ENCODE results near the gene MARCHF6.

Gene MARCHF6

DNA sequence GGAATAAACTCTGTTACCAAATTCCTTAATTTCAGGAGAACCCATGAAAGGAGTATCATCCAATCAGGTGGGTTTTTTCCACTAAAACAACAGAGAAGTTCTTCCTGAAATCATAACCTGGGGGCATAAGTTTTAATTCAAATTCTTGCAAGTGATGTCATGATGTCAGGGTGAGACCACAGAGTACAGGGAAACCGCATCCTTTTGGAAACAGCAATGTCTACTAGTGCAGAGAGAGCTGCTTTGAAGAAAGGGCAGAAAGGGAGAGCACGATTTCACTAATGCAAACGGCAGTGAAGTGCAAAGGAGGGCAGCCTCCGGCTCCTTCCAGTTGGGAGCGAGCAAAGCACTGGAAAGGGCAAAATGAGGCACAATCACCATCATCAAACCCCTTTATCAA, 25.2 kb upstream of the MARCHF6 start:
- no peak for DNase-seq (ENCODE audit: extremely low read depth, low read depth)
- TF ChIP-seq, protein P1, sequence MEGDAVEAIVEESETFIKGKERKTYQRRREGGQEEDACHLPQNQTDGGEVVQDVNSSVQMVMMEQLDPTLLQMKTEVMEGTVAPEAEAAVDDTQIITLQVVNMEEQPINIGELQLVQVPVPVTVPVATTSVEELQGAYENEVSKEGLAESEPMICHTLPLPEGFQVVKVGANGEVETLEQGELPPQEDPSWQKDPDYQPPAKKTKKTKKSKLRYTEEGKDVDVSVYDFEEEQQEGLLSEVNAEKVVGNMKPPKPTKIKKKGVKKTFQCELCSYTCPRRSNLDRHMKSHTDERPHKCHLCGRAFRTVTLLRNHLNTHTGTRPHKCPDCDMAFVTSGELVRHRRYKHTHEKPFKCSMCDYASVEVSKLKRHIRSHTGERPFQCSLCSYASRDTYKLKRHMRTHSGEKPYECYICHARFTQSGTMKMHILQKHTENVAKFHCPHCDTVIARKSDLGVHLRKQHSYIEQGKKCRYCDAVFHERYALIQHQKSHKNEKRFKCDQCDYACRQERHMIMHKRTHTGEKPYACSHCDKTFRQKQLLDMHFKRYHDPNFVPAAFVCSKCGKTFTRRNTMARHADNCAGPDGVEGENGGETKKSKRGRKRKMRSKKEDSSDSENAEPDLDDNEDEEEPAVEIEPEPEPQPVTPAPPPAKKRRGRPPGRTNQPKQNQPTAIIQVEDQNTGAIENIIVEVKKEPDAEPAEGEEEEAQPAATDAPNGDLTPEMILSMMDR (IDR thresholded peaks at IDR 0.05; ENCODE audit: low read depth, low read length) = no peak

DNA sequence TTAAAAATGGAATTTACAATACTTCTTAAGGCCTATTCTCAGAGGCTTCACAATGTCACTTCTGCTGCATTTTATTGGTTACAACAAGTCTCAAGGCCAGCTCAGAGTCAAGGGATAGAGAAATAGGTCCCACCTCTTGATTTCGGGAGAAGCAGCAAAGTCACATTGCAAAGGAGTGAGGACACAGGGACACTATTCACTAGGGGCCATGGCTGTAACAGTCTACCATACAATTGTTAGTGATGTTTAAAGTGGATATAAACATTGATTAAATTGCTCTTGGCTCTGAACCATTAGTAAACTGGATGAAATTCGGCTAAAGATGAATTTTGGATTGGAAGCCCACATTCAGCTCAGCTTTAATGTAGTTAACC, 24.1 kb upstream of the MARCHF6 start:
- TF ChIP-seq, protein P1 (IDR thresholded peaks at IDR 0.05; ENCODE audit: low read depth, low read length) = no peak
- no peak for DNase-seq (ENCODE audit: extremely low read depth, low read depth)

DNA sequence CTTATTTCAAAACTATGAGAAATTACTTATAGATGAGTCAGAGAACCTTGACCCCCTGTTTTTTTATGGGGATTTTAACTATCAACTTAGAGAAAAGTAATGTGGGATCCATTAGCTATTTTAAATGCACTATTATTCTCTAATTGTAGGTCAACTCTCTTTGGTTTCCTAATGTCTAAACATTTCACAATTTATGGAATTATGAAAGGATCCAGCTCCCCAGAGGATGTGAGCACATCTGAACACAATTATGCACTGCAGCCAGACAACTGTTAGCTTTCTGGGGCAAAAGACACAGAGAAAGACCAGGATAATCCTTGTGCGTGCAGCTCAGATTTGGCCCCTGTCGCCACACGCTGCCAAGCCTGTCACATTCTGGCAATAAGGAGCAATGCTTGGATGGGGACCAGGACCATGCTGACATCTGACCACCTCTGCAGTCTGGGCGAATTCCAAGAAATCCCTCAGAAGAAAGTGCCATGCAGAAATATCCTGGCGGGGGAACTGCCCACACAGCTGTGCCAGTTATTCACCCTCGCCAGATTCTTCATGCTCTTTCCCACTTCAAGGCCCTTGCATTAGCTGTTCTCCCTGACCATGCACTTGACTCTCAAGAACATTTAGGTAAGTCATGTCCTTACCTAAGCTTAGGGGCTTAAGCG, 23.5 kb upstream of the MARCHF6 start:
- DNase-seq (ENCODE audit: extremely low read depth, low read depth) = peak; percentile 89

DNA sequence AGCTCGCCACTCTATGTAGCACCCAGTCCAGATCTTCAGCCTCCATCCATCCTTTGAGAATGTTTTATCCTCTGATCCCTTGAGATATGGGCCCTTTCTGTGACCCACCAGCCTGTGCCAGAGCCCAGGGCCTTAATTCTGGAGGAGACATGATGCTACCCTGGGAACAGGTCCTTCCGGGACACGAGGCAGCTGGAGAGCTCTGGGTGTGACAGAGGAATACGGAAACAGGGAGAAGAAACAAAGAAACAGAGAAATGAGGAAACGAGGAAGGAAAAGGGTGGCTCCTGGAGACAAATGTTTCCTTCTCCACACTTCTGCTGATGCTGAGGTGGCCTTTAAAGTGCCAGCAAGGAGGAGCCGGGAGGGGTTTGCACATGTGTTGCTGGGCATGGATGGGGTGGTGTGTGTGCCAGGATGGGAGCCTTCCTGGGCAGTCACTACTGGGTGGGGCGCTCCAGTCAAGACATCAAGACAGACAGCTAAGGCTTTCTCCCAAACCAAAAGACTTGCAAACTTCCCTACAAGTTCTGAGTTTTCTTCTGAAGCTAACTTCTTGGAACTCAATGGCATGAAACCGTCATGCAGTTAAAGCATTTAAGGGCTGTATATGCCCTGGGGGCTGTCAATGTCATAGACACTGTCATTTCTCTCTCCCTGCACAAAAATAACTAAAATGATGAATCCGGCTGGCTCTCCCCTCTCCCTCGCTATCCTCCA, 22.8 kb upstream of the MARCHF6 start:
- TF ChIP-seq, protein P1 (IDR thresholded peaks at IDR 0.05; ENCODE audit: low read depth, low read length) = no peak
- no peak for DNase-seq (ENCODE audit: extremely low read depth, low read depth)

More for the DNA sequence above, 23.5 kb upstream of the MARCHF6 start:
- TF ChIP-seq, protein P1 (IDR thresholded peaks at IDR 0.05; ENCODE audit: low read depth, low read length) = no peak

DNA sequence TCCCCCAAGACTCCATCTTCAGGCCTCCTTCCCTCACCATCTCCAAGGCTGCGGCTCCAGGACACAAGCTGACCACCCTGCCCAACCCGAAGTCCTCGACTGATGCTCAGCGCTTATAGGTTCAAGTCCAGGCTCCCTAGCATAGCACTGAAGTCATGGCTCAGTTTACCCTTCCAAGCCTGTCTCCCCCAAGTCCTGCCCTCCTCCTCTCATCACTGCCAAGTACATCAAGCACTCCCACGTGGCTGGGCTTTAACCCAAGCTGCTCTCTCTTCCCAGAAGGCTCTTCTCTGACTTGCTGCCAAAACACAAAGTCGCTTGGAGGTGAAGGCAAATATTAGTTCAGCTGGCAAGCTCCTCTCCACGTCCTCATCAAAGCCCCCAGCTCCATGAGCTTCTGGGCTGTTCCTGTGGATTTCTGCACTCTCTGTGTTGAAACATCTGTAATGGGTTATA, 22.1 kb upstream of the MARCHF6 start:
- TF ChIP-seq, protein P1 (IDR thresholded peaks at IDR 0.05; ENCODE audit: low read depth, low read length) = no peak
- DNase-seq (ENCODE audit: extremely low read depth, low read depth) = no peak

DNA sequence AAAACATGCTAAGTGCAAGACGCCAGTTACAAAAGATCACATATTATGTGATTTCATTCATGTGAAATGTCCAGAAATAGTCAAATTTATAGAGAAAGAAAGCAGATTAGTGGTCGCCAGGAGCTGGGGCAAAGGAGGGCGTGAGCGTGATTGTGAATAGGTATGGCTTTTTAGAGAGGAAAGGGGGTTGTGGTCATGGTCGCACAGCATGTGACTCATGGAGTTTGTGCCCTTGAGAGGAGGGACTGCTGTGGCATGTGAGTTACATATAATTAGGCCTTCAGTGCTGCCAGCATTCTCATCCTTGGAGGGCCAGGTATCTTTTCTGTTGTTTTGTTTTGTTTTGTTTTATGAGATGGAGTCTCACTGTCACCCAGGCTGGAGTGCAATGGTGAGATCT, 21.2 kb upstream of the MARCHF6 start:
- TF ChIP-seq, protein P1 (IDR thresholded peaks at IDR 0.05; ENCODE audit: low read depth, low read length) = no peak
- no peak for DNase-seq (ENCODE audit: extremely low read depth, low read depth)
